GDM1 (cell line): ENCODE data around the gene C11orf91.
"Not testable (repeated sequence)": the region's sequence is repeated elsewhere in the genome, so short reads cannot be mapped to it uniquely, and the experiment has no call there.

ENCODE experiments used
- DNase-seq: peaks from one replicate; lab custom pipeline; 2025; lab: John Stamatoyannopoulos, UW

C11orf91 gene

DNA sequence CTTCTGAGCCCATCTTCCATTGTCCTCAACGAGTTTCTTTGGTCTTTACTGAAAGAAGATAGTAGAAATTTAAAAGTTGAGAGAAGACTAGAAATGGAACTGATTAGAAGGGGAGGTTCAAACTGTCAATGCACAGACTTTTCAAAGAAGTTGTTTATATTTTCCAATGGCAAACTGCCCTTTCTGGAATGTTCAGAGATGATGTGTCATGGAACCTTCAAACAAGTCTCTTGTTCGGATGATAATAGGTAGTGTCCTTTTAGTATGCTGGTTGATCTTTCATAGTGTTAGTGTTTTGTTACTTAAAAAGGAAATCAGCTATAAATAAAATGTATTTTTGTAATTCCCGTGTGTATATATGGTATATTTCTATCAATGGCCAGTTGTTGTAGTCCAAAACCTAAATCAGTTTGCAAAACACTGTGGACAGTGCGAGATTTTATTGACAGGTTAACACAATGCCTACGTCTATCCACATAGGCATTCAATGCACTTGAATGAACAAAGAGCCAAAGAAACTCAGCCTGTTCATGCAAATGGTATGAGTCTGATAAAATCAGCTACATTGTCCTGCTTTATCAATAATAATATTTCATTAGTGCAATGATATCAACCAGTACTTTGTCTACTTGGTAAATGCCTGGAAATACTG, 30.9 kb downstream of the C11orf91 start:
- no peak for DNase-seq

GRCh38 chr11:33668951-33669596, 31.6 kb downstream of the C11orf91 start:
- DNase-seq: no peak

DNA sequence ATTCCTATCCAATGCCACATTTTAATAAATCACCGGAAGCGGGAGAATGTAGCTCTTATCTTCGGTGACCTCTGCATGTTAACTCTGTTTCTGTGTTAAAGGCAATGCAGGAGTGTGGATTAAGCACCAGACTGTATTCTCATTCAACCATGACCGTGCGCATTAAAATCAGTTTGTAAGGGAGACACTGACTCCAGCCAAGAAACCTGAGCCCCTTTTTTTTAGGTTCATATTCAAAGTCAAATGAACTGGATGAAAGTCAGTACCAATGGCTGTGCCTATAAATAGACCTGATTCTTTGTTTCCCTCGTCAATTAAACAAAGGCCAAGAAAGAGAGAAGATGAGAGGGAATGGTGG, 32.2 kb downstream of the C11orf91 start:
- no peak for DNase-seq

GRCh38 chr11:33667819-33668467, 32.7 kb downstream of the C11orf91 start:
- no peak for DNase-seq

DNA sequence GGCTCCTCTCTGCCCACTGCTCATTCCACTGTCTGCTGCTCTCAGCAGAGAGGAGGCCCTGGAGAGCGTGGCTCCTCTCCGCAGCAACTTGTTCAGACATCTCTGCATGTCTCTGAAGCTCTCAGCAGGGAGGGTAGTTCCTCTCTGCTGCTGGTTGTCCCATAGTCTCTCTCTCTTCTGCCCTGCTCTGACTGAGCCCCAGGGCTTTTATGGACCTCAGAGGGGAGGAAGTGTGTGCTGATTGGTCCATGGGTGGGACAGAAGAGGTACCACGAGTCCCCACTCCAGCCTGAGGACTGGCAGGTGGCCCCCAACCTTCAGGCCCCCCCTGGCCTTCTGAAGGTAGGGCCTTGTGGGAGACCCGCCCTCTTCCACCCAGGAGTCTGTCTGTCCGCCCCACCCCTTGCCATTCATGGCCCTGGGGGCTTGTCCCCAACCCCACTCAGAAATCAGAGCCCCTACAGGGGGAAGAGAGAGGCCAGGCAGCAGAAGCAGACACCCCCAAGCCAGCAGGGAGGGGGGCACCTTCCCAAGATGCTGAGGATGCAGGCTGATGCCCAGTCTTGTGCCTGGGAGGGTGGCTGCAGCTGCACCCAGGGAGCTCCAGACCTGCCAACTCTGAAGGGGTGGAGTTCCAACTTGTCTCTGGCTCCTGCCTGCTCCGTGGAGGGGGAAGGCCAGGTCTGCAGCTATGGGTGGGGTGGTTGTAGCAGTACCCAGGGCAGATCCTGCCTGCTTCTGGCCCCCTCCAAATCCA, 35.1 kb downstream of the C11orf91 start:
- DNase-seq: no peak

DNA sequence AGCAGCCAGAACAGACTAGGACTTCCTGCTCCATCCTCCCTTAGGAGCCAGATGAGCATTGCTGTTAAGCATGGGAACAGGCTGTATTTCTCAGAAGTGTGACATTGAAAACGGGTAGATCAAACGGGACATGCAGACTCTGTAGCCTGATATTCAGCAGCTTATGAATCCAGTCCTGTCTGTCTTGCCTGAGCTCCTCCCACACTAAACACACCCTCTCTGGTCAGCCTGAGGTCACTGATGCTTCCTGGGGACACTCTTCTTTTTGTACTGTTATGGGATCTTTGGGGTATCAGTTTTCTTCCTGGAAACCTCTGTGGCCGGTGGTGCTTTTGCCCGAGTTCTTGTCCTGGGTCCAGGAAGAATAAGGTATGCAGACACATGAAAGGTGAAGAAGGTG, 35.8 kb downstream of the C11orf91 start:
- no peak for DNase-seq

DNA sequence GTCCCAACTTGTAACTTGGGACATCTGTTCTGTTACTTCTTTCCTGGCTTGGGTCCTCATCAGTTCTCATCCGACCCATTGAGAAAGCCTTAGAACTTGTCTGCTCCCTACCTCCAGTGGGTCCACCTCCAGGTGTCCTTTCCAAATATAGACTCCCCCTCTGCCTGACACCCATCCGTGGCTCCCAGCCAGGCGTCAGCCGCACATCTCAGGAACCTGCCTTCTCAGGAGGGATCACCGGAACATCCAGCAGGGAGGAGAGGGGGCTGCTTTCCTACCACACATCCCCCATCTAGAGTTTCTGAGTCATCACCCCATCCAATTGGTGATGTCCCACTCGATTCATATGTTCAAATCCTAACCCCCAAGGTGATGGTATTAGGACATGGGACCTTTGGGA, 36.5 kb downstream of the C11orf91 start:
- DNase-seq: no peak

- DNase-seq: no peak
Measured at GRCh38 chr11:33663121-33663520, 37.5 kb downstream of the C11orf91 start.

DNA sequence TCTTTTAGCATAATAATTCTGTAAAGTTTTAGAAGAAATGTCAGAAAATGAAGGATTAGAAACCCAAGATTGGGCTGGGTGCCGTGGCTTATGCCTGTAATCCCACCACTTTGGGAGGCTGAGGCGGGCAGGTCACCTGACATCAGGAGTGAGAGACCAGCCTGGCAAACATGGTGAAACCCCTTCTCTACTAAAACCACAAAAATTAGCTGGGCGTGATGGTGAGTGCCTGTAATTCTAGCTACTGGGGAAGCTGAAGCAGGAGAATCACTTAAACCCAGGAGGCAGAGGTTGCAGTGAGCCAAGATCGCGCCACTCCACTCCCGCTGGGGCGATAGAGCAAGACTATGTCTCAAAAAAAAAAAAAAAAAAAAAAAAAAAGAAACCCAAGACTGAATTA, 39.1 kb downstream of the C11orf91 start:
- not testable (repeated sequence) for DNase-seq

GRCh38 chr11:33660962-33661361, 39.7 kb downstream of the C11orf91 start:
- no peak for DNase-seq

- DNase-seq: no peak
Measured at GRCh38 chr11:33659370-33660139, 41.1 kb downstream of the C11orf91 start.

- no peak for DNase-seq
Measured at GRCh38 chr11:33658195-33658900, 42.3 kb downstream of the C11orf91 start.

GRCh38 chr11:33657757-33658156, 42.9 kb downstream of the C11orf91 start:
- no peak for DNase-seq

DNA sequence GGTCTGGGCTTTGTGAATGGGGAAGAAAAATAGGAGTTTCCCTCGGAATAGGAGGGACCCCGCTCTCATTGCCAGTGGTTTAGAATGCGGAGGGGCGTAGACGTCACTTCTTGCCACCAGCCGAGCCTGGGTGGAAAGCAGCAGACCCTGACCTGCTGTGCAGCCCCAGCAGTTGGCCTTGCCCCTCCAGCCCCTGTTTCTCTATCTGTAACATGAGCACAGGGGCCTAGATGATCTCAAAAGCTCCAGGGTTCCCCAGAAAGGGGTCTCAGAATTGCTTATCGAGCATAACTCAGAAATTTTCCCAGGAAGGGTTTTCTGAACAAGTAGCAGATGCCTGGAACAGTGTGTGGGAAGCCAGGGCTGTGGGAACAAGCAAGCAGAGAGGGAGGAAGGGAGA, 43.9 kb downstream of the C11orf91 start:
- no peak for DNase-seq

- DNase-seq: no peak
Measured at GRCh38 chr11:33655842-33656600, 44.6 kb downstream of the C11orf91 start.

- DNase-seq: no peak
Measured at GRCh38 chr11:33654594-33654993, 46.0 kb downstream of the C11orf91 start.

GRCh38 chr11:33652930-33653329, 47.7 kb downstream of the C11orf91 start:
- no peak for DNase-seq

DNA sequence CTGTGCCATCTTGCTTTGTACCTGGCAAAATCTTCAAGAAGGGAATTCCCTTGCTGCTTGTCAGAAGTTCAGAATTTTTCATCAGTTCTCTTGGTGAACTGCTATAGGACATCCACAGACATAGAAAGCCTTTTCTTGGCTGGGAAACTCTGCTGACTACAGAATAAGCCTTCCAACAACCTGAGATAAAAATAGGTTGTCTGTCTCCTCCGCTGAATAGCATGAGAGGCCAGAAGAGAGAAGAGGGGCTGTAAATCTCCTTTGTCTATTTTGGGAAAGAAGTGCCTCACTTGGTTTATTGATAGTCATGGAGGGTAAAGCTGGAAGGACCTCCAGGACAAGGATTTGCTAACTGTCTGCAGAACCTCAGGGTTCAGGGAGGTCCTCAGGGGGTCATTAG, 48.2 kb downstream of the C11orf91 start:
- no peak for DNase-seq

DNA sequence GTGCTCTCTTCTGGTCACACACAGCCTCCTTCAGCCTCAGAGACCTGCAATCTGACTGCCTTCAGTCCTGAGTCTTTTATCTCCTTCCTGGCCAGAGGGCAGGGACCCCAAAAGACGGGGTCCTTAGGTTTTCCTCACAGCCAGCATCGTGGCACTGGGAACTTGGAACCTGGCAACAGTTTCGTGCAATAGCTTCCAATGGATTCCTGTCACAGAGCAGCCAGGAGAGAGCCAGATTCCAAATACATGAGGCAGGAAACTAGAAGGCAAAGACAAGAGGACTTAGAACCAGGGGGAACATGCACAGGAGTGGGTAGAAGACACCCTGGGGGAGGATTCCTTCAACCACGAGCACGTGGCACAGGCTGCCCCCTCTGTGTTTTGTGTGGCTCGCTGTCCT, 48.6 kb downstream of the C11orf91 start:
- no peak for DNase-seq

- DNase-seq: no peak
Measured at GRCh38 chr11:33651555-33651954, 49.1 kb downstream of the C11orf91 start.

GRCh38 chr11:33649944-33650343, 50.7 kb downstream of the C11orf91 start:
- DNase-seq: no peak
